GM18861 (cell line): Measurements from ENCODE around the gene POU6F1.

Experiments used
- ATAC-seq: cut with Tn5 transposase; IDR thresholded peaks from one replicate; pipeline ENCODE4 v1.9.1; 2021; ENCODE audit not compliant: unreplicated experiment

Gene POU6F1

GRCh38 chr12:51171884-51172514 lies 45.9 kb downstream of the POU6F1 start:
- no peak for ATAC-seq

- ATAC-seq, result no peak
These were observed 54.1 kb downstream of the POU6F1 start for GRCh38 chr12:51163795-51164194.

GRCh38 chr12:51162217-51162616 lies 55.6 kb downstream of the POU6F1 start:
- ATAC-seq, result no peak

GRCh38 chr12:51160814-51161459 lies 56.9 kb downstream of the POU6F1 start:
- no peak for ATAC-seq

GRCh38 chr12:51156245-51156765 lies 61.6 kb downstream of the POU6F1 start:
- ATAC-seq, result no peak

GRCh38 chr12:51152953-51153352 lies 64.9 kb downstream of the POU6F1 start:
- ATAC-seq, result no peak

GRCh38 chr12:51150777-51151176 lies 67.1 kb downstream of the POU6F1 start:
- no peak for ATAC-seq

GRCh38 chr12:51147309-51147708 lies 70.6 kb downstream of the POU6F1 start:
- no peak for ATAC-seq

- ATAC-seq, result no peak
These were observed 78.5 kb downstream of the POU6F1 start for GRCh38 chr12:51139292-51139844.
